Measurements from ENCODE around the gene PTPN22.

DNA sequence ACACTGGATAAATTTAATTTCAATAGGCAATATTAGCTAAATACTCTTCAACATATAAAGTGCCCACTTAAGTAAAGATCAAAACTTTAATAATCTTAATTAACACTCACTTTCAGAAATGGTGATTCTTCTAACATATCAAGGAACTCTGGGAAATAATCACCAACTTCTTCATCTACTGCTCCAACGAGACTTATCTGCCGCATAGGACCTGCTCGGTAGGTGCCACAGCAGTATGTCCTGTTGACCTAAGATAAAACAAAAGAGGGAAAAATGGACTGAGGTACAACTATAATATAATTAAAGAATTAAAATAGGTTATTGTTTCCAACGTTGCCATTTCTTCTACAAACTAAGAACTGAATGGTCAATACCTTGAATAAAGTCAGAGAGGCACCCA lies 94.0 kb downstream of the PTPN22 start:
- TF ChIP-seq SUZ12 (IDR thresholded peaks at IDR 0.05) (no peak), ARNT (IDR thresholded peaks at IDR 0.05) (no peak), PKNOX1 (IDR thresholded peaks at IDR 0.05) (no peak), L3MBTL2 (conservative IDR thresholded peaks at IDR 0.05) (no peak), HDGF (IDR thresholded peaks at IDR 0.05; ENCODE audit: borderline replicate concordance) (no peak), BHLHE40 (IDR thresholded peaks at IDR 0.05; ENCODE audit: borderline replicate concordance) (no peak), TARDBP (IDR thresholded peaks at IDR 0.05) (no peak), SP1 (IDR thresholded peaks at IDR 0.05) (no peak), FOXM1 (IDR thresholded peaks at IDR 0.05; ENCODE audit: borderline replicate concordance) (no peak), FOXK2 (IDR thresholded peaks at IDR 0.05) (no peak), NFRKB (IDR thresholded peaks at IDR 0.05) (no peak), ELF4 (IDR thresholded peaks at IDR 0.05) (no peak), CTBP1 (IDR thresholded peaks at IDR 0.05; ENCODE audit: borderline replicate concordance) (no peak)
